Ramos (cell line): ENCODE data around the gene LMOD2.

ENCODE experiments used
- in situ Hi-C: fragments of 300-500 bp; cut with MboI; formaldehyde crosslinking; loops from one replicate; pipeline ENCODE4 v1.14.3; 2022; ENCODE audit warnings: low sequenced_read_pairs; ENCODE audit not compliant: unreplicated experiment

Gene LMOD2

DNA sequence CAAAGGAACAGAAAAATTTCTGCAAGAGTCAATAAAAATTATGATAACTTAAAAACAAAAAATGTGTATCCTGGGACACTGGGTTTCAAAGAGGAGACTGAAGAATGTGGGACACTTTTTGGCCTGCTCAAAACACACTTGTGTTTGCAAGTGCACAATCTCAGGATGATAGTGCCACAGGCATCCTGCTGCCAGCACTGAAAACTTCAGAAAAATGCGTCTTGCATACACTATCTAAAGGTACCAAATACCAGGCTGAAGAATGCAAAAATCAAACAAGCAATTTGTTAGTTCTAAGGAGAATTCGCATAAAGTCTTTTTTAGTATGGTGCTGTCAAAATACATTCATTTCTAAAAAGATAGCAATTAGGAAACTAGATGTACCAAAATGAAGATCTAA, 55.0 kb downstream of the LMOD2 start:
- in situ Hi-C loops: no loop called here

DNA sequence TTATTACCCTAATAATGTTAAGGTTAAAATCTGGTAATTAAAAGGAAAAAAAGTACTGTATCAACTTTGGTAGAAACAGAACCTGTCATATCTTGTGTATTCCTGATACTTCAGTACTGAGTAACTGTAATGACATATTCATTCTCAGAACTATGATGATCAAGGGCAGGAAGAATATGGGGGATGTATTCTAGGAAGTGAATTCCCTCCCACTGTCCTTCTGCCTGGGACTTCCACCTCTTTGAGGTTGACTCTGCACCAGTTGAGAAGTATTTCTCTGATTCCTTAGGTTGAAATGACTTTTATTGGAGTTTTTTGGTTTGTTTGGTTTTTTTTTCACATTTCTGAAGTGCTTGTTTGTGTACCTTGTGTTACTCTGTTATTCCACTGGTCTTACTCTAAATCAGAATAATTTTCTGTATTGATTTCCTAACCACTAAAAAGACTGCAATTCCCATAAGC, 56.2 kb downstream of the LMOD2 start:
- in situ Hi-C loops: no loop called here

DNA sequence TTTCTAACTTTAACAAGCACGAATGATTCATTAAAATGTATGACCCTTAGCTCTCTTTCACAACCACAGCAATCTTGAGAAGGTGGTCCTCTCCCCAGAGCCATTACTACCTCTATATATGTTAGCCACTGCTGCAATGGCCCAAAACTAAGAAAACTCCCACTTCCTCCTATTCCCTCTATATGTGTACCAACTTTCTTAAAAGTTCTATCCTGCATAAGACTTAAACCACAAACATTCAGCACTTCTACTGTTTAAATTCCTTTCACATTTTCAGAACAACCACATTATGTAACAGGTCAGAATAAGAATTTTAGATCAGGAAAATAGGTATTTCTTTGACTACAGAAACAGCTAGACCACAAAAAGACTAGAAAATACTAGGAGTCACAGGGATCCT, 57.0 kb downstream of the LMOD2 start:
- in situ Hi-C loops: no loop called here
